A204.1 (cell line): ENCODE results near the gene FAM149A.
A peak's percentile ranks its signal among the peaks of the same experiment; 100 is the strongest.

Experiments
- FAIRE-seq: peaks from 2 replicates; lab custom pipeline; 2012; peaks lifted over from hg19 to GRCh38; lab: Jason Lieb, UNC

Gene FAM149A

GRCh38 chr4:186104114-186104889 lies at the start of gene FAM149A:
FAM149A (plus strand) TSS chr4:186104704.
- no peak for FAIRE-seq

DNA sequence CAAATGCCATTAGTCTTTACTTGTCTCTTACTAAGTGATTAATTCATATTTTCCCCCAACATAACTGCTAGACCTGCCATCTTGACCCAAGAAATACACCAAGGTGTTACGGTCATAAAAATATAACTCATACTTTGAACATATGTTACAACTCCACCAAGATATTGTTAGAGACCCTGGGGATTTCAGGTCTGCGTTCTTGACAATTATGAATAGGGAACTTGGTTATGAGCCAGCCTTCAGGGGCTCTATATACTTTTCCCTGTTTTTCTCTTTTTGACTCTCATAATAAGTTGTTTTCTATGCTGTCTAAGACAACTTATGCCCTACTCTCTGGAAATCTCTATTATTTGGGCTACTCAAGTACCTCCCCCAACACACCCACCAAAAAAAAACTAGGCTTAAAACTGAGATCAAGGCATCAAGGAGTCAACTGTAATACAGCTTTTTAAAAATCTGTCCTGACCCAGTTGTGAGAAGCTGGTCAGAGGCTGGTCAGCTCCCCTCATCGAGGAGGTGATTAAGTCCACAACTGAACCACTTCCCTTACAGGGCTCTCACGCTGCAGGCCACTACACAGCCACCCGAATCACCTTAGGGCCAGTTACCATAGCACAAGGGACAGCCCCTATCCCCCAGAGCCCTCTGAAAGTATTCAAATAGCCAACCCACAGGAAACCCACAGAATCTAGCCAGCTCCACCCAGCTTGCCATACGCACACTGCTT lies 46.1 kb upstream of the FAM149A start:
- no peak for FAIRE-seq

GRCh38 chr4:186058980-186059316 lies 45.6 kb upstream of the FAM149A start:
- no peak for FAIRE-seq

DNA sequence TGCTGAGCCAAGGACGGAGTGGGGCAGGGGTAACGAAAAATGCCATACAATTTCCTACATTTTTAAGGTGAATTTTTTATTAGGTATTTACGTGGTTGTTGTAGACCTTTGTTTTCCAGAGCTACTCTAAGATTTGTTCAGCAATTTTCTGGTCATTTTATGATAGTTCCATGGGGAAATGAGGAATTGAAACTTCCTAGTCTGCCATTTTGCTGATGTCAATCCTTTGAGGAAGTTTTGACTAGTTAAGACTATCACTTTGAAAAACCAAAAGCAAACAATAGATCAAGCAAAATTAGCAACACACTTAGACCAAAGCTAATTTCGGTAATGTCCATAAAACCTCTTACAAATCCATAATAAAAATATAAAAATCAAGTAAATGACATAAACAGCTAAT lies 42.6 kb upstream of the FAM149A start:
- no peak for FAIRE-seq

GRCh38 chr4:186067757-186068385 lies 36.6 kb upstream of the FAM149A start:
- peak; percentile 88 for FAIRE-seq

DNA sequence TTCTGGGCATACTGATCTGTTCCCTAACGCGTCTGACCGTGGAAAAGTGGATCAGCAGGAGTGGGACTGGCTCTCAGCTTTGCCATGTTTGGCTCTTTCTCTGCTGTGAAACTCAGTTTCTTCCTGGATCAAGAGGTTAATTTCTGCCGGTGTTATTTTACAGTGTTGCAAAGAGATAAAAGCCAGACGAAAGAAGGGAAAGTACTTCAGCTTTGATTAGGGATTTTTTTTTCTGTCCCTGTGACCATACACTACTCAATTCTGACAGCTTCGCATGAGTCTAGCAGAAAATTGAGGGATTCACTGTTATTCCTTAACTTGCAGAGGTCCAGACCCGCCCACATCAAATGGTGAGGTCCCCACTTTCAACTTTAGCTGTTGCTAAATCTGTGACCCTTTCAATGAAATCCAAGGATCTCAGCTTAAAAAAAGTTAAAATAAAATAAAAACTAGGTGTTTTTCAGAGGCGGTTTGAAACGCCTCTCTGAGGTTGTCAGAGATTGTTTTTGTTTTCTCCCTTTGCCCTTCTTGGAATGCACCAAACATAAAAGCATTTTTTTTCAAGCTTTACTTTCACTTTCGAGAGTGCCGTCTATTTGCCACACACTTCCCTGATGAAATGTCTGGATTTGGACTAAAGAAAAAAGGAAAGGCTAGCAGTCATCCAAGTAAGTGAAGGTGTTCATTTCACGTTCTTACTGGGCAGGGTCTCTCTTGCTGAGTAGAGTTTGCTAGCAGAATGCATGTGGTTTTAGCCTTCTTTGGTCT lies 35.7 kb upstream of the FAM149A start, which contains the start of gene TLR3:
Gene TLR3, plus strand, starts transcription at position 576 of the 768 bp plus-strand sequence. CDS start 7,464 bp downstream, outside the sequence.
- peak; percentile 49 for FAIRE-seq

- no peak for FAIRE-seq
Observed at GRCh38 chr4:186069729-186070128, 34.8 kb upstream of the FAM149A start.

GRCh38 chr4:186072516-186072915 lies 32.0 kb upstream of the FAM149A start:
- FAIRE-seq: no peak

DNA sequence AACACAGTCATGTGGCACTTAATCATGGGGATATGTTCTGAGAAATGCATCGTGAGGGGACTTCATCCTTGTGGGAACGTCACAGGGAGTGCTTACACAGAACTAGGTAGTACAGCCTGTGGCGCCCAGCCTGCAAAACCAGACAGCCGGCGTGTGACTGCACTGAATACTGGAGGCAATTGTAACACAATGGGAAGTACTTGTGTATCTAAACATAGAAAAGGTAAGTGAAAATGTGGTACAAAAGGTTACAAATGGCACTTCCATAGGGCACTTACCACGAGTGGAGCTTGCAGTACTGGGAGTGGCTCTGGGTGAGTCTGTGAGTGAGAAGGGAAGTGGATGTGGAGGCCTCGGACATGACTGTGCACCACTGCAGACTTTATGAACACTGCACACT lies 30.3 kb upstream of the FAM149A start:
- no peak for FAIRE-seq

- no peak for FAIRE-seq
Observed at GRCh38 chr4:186078981-186079638, 25.4 kb upstream of the FAM149A start.

GRCh38 chr4:186079694-186080093 lies 24.8 kb upstream of the FAM149A start:
- FAIRE-seq: no peak

GRCh38 chr4:186081202-186081807 lies 23.2 kb upstream of the FAM149A start:
- FAIRE-seq: no peak

DNA sequence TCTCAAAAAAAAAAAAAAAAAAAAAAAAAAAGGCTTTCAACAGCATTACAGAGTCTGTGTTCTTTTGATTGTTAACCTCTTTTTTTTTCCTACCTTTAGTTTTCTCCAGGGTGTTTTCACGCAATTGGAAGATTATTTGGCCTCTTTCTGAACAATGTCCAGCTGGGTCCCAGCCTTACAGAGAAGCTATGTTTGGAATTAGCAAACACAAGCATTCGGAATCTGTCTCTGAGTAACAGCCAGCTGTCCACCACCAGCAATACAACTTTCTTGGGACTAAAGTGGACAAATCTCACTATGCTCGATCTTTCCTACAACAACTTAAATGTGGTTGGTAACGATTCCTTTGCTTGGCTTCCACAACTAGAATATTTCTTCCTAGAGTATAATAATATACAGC lies 22.3 kb upstream of the FAM149A start:
- FAIRE-seq: no peak

DNA sequence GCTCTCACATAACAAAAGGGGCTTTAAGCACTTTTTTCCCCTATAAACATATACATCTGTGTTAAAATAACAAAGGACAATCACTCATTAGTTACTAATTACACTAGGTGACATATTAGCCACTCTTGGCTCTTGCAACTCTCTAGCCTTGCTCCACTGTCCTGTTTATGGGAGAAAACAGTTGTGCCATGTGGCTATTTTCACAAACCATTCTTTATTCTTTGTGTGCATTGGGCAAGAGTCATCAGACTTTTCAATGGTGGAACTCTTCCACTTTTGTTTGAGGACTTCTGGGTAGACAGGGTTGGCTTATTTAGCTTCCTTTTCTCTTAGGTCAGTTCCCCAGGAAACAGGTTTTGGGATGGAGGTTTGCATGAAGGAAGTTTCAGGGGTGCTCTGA lies 16.0 kb upstream of the FAM149A start:
- FAIRE-seq: no peak

DNA sequence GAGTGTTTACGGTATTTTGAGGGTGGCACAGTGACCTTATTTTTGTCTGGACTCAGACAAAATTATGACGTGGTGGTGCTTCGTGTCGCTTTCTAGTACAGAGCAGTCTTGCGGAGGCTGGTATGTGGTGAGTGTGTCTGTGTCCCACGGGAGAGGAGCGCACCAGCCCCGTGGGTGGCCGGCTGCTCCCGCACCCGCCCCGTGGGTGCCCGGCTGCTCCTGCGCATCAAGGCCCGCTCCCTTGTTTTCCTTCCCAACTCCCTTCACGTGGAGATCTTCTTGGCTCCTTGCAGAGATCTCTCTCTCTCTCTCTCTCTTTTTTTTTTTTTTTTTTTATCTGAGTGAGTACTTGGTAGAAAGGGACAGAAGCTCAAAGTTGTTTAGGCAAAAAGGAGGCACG lies 12.2 kb upstream of the FAM149A start:
- no peak for FAIRE-seq

- FAIRE-seq: no peak
Observed at GRCh38 chr4:186095406-186095805, 9.1 kb upstream of the FAM149A start.

DNA sequence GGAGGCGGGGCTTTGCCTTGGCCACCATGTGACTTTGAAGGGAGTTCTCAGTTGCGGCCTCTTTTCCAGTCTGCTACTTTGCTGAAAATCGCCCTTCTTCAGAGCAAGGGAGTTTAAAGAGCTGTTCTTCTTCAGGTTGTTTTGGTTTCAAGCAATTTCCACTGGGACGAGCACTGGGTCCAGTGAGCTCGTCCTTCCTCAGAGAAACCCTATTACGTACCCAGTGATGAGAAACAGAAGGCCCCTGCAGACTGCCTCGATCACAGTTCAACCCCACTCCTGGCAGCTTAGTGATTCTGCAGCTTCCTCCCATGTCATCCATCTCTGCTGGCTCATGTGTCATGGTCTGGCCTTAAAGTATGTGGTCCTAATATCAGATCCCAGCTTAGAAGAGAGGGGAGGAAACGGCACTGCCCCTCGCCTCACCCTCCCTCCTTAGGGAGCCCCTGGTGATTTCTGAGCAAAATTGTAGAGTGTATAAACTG lies 7.8 kb upstream of the FAM149A start:
- FAIRE-seq: no peak

DNA sequence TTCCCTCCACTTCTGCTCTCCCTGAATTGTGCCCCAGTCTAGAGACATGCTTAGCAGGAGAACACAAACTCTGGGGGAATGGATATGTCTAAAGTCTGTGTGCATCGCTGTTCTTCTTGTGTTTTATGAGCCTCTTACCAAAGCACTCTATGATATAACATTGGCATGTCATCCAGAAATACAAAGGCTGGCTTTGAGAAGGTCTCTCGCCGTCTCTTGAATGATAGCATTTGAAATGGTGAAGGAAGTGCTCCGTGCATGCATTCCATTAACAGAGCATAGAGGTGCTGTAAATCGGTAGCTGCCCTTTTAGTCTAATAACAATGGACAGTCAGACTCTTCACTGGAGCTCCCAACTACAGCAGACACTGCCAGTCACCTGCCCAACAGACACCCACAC lies 7.1 kb upstream of the FAM149A start:
- no peak for FAIRE-seq

DNA sequence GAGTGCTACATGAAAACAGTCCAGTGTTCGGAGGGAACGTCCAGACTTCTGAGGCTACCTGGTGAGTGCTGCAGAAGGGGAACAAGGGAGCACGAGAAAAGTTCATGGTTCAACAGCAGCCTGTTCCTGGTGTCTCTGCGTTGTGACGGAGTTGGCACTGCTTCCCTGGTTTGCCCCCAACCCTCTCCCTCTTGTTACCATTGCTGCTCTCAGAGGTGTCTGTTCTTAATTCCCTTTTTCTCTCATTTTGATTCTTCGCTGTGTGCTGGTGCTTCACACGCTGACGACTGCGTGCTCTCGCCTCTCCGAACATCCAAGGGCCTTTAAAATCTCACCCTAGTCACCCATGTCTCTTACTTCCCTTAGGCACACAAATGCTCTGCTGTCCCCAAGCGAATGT lies 1.6 kb upstream of the FAM149A start:
- FAIRE-seq: no peak

GRCh38 chr4:186104890-186105646 lies 564 bp downstream of the FAM149A start:
- FAIRE-seq: no peak
